Thoracic aorta (tissue), 2 donors: ENCODE data around the gene ICOS. TPM values are rescaled to one million over a fixed set of nuclear protein-coding genes. Genes with fewer than 3 reads are reported as not detected.

Experiments
- ATAC-seq: fragments of 150-250 bp; one replicate; pipeline ENCODE4 v1.8.0; 2017; ENCODE audit warnings: low read depth; ENCODE audit not compliant: insufficient number of reproducible peaks, low FRiP score
- DNase-seq: peaks from one replicate; pipeline ENCODE4 v3.0.0-alpha.2; 2020; ENCODE audit warnings: low spot score
- H3K27ac ChIP-seq, 2 donors: fragments of 200-600 bp; sonication (generic); 1 replicate in 1 of 2; 2 replicates in 1 of 2; pipeline ENCODE4 v1.5.1; 2016; ENCODE audit warnings: mild to moderate bottlenecking in 2 of 2, moderate library complexity in 2 of 2
- H3K27me3 ChIP-seq: fragments of 200-600 bp; sonication (generic); replicated peaks from 2 replicates; pipeline ENCODE4 v1.6.0; 2016; ENCODE audit warnings: mild to moderate bottlenecking; ENCODE audit not compliant: insufficient read depth
- H3K36me3 ChIP-seq: fragments of 200-600 bp; sonication (generic); one replicate; pipeline ENCODE4 v1.5.1; 2016
- H3K4me1 ChIP-seq, 2 donors: fragments of 200-600 bp; sonication (generic); 1 replicate in 1 of 2; 2 replicates in 1 of 2; pipeline versions ENCODE4 v1.5.1 to v1.6.0; 2016; ENCODE audit warnings: low read depth in 2 of 2, mild to moderate bottlenecking in 1 of 2; ENCODE audit not compliant: control insufficient read depth in 1 of 2
- H3K4me3 ChIP-seq: fragments of 200-600 bp; sonication (generic); 2 replicates; pipeline ENCODE4 v1.5.1; 2016; ENCODE audit warnings: mild to moderate bottlenecking
- H3K9me3 ChIP-seq: fragments of 200-600 bp; sonication (generic); 2 replicates; pipeline ENCODE4 v1.5.1; 2016
- total RNA-seq, 2 donors: library from RNA; depleted of rRNA; stranded (reverse); fragments of >200 nt; gene quantifications; one replicate each; pipeline versions ENCODE4 v1.1.0 to v1.2.3, GENCODE V29; 2016
- TF ChIP-seq, protein P1 (sequence below): fragments of 200-600 bp; sonication (generic); IDR thresholded peaks from one replicate; pipeline ENCODE4 v1.5.1; 2019; ENCODE audit warnings: antibody characterized with exemption

ICOS gene
- total RNA-seq, 2 donors from 2014 or later, result 2.0 TPM; not detected in 1

DNA sequence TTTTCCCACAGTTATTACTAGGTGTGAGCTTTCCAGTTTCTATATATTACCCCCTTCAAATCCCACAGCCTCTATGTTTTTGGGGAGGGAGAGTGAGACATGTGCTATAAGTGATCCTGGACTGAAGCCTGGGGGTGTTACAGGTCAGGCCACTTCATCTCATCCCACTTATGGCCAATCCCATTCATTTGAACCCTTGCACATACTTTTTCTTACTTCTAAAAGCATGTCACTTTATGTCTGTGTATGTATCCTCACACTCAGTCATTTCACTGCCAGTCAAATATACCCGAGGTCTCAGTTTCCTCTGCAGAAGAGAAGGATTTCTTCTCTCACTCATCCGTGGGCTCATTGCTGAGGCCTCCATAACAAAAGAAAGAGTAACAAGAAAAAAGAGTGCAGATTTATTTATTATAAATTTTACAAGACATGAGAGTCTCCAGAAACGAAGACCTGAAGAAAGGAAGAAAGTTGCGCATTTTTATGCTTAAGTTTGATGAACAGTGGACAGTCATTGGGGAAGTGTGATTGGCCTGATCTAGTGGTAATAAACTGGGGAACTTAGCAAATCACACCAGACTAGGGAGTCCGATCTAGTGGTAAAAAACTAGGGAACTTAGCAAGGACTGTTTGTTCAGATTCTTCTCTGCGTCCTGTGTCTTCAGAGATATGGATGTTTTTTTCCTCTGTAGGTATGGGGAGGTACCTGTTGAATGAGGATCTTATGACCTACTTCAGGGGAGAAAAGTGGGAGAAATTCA is 52.1 kb downstream of the ICOS start:
- Histone ChIP-seq H3K36me3 (no peaks in the 10 kb centered on the region), H3K27ac (no peak overlapping the region), H3K4me1 (peaks cover 0 to 6% of the 10 kb centered on the region in 2 donors), H3K4me3 (no peak overlapping the region), H3K27me3 (no peaks in the 10 kb centered on the region), H3K9me3 (no peaks in the 10 kb centered on the region)
- DNase-seq (no peak), ATAC-seq (no peak)
- TF ChIP-seq, protein P1, sequence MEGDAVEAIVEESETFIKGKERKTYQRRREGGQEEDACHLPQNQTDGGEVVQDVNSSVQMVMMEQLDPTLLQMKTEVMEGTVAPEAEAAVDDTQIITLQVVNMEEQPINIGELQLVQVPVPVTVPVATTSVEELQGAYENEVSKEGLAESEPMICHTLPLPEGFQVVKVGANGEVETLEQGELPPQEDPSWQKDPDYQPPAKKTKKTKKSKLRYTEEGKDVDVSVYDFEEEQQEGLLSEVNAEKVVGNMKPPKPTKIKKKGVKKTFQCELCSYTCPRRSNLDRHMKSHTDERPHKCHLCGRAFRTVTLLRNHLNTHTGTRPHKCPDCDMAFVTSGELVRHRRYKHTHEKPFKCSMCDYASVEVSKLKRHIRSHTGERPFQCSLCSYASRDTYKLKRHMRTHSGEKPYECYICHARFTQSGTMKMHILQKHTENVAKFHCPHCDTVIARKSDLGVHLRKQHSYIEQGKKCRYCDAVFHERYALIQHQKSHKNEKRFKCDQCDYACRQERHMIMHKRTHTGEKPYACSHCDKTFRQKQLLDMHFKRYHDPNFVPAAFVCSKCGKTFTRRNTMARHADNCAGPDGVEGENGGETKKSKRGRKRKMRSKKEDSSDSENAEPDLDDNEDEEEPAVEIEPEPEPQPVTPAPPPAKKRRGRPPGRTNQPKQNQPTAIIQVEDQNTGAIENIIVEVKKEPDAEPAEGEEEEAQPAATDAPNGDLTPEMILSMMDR, result no peak

DNA sequence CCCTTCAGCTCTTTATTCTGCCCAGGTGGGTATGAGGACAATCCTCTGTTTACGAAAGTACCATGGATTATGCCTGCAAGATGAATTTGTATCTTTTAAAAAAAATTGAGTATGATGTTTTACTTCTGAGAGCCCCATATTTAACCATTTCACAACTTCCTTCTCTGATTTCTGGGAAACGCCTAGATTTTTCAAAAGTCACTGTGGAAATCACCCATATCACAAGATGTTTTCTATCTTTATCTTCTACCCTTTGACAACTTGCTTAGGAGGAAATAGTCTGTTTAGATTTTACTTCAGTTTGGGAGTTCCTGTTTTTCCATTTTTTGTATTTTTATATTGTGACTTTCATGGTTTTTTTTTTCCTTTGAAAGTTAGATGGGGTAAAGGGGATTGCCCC is 53.0 kb downstream of the ICOS start:
- DNase-seq (no peak), ATAC-seq (no peak)
- H3K9me3 ChIP-seq, result no peaks in the 10 kb centered on the region
- H3K36me3 ChIP-seq, result no peaks in the 10 kb centered on the region
- H3K4me1 ChIP-seq, result peaks cover 0 to 6% of the 10 kb centered on the region in 2 donors
- no peak overlapping the region for H3K4me3 ChIP-seq
- TF ChIP-seq, protein P1, result no peak
- H3K27ac ChIP-seq, result no peak overlapping the region
- no peaks in the 10 kb centered on the region for H3K27me3 ChIP-seq

DNA sequence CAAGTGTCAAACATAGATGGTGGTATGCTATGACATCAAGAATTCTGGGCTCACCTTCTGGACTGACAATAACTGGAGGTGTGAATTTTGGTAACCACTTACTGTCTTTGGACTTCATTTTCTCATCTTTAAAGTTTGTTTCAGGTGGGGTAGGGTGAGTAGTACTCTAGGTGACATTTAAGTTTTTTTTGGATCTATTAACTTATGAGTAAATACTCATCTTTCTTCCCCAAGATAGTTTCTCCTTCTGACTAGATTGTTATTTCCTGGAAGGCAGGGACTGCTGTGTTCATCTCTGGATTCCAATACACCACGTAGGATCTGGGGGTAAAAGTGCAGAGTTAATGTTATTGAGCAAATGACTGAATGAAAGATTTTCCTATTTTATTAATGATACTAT is 55.9 kb downstream of the ICOS start:
- H3K27me3 ChIP-seq, result no peaks in the 10 kb centered on the region
- TF ChIP-seq, protein P1, result no peak
- H3K27ac ChIP-seq, result no peak overlapping the region
- no peaks in the 10 kb centered on the region for H3K36me3 ChIP-seq
- no peak overlapping the region for H3K4me3 ChIP-seq
- no peaks in the 10 kb centered on the region for H3K9me3 ChIP-seq
- ATAC-seq, result no peak
- H3K4me1 ChIP-seq, result peaks cover 0 to 1% of the 10 kb centered on the region in 2 donors
- DNase-seq, result no peak

DNA sequence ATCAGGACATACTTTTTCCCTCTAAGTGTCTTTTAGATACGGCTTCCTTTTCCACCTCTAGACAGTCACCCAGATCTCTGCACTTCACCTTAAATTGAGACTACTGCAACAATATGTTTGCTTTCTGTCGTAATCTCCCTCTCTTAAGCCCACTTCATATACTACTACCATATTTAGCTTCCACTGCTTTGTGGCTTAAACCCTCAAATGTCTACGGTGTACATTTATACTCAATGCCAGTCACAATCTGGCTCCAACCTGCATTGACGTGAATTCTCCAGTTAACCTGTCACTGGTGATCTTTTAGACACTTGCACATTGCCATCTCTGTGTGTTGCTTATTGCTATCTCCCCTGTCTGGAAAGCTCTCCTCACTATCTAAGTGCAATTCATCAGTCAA is 56.4 kb downstream of the ICOS start:
- TF ChIP-seq, protein P1, result no peak
- Histone ChIP-seq H3K4me1 (peaks cover 1 to 4% of the 10 kb centered on the region in 2 donors), H3K9me3 (no peaks in the 10 kb centered on the region), H3K36me3 (no peaks in the 10 kb centered on the region), H3K4me3 (no peak overlapping the region), H3K27me3 (no peaks in the 10 kb centered on the region), H3K27ac (no peak overlapping the region)
- ATAC-seq (no peak), DNase-seq (no peak)

DNA sequence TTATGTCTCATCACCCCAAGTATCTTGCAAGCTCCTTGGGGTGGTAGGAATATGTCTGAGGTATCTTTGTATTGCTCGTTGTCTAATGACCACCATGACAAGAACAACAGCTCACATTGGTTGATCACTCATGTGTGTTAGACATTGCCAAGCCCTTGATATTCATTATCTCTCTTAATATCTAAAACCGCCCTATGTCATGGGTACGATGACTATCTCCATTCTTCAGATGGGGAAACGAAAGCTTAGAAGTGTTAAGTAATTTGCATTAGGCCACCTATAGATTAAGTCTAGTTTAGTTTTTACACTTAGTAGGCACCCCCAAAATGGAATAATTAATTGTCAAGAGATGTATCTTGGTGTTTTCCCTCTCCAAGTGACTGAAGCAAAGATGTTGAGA is 57.0 kb downstream of the ICOS start:
- Histone ChIP-seq H3K9me3 (no peaks in the 10 kb centered on the region), H3K4me1 (peaks cover 5 to 10% of the 10 kb centered on the region in 2 donors), H3K4me3 (no peak overlapping the region), H3K27me3 (no peaks in the 10 kb centered on the region), H3K27ac (no peak overlapping the region), H3K36me3 (no peaks in the 10 kb centered on the region)
- DNase-seq (no peak), ATAC-seq (no peak)
- TF ChIP-seq, protein P1, result no peak
